ENCODE data around the gene TBC1D3D. TPM values are rescaled to one million over a fixed set of nuclear protein-coding genes. Genes with fewer than 3 reads are reported as not detected.

Gene TBC1D3D
- total RNA-seq, result not detected in 2 replicates

GRCh38 chr17:38003676-38004075 is at the start of gene TBC1D3D:
Gene TBC1D3D (plus strand): TSS chr17:38003976. CDS start chr17:38005561, 1,585 bp downstream.

DNA sequence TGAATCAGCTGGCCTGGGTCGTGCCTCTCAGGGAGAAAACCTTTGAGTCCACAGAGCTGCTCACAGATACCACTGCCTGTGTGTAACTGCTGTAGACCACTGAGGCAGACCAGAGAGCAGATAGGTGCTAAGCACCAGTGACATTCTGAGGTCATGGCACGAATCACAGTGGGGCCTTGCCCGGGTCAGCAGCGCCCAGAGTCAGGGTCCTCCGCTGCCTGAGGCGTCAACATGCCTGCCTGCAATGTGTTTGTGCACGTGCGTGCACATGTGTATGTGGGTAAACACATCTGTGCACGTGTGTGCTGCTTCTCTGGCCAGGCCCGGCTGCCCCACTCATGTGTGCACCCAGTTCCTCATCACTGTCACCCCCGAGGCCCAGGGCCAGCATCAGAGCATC is 14.8 kb upstream of the TBC1D3D start, which contains the start of gene TBC1D3L:
Gene TBC1D3L, minus strand, starts transcription at position 101 of the 400 bp plus-strand sequence. CDS start 1,540 bp downstream, outside the sequence.

Other genes with a start within 250 kb of the TBC1D3D start
- under 0.01 TPM in 1 of 2 replicates, not detected in the other for gene TBC1D3K, start 79.6 kb upstream of the TBC1D3D start, total RNA-seq
- gene TBC1D3L, start 14.9 kb upstream of the TBC1D3D start, total RNA-seq, result 1.7 and 2.2 TPM in 2 replicates
- 0.71 TPM in 1 of 2 replicates, not detected in the other for gene TBC1D3C, start 64.7 kb downstream of the TBC1D3D start, total RNA-seq
- not detected in 2 replicates for gene TBC1D3E, start 124.0 kb downstream of the TBC1D3D start, total RNA-seq
- gene TBC1D3, start 188.6 kb downstream of the TBC1D3D start, total RNA-seq, result not detected in 2 replicates

All from smooth muscle cell of bladder (primary cell).